HG02678 (cell line): Measurements from ENCODE around the gene PLA2G4A.
"Not testable (repeated sequence)": the region's sequence is repeated elsewhere in the genome, so short reads cannot be mapped to it uniquely, and the experiment has no call there.

Experiments
- ATAC-seq: cut with Tn5 transposase; IDR thresholded peaks from one replicate; pipeline ENCODE4 v1.9.1; 2021; ENCODE audit warnings: mild to moderate bottlenecking, moderate library complexity; ENCODE audit not compliant: unreplicated experiment

The PLA2G4A gene

DNA sequence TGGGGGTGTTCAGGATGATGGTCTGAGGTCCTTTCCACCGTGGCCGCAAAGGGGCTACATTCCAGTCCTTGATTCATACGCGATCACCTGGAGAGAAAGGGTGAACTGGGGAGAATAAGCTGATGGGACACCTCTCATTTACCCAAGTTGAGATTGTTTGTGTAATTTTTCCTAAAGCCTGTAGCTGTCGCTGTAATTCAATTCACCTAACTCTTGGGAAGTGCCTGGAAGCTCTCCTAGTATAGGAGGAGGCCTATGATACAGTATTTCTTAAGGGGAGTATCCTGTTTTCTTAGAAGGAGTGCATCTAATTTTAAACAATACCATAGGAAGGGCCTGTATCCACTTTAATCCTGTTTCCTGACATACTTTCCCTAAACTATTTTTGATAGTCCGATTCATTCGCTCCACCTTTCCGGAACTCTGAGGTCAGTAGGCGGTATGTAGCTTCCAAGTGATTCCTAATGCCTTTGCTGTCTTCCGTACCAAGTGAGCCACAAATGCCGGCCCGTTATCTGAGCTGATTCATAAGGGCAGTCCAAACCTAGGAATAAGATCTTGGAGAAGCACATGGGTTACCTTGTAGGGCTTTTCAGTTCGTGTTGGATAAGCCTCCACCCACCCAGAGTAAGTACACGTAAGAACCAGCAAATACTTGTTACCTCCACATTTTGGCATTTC is 88.5 kb downstream of the PLA2G4A start:
- not testable (repeated sequence) for ATAC-seq

GRCh38 chr1:186921386-186921785 is 92.6 kb downstream of the PLA2G4A start:
- ATAC-seq: peak; percentile 66

GRCh38 chr1:186922814-186923213 is 94.1 kb downstream of the PLA2G4A start:
- ATAC-seq: not testable (repeated sequence)

DNA sequence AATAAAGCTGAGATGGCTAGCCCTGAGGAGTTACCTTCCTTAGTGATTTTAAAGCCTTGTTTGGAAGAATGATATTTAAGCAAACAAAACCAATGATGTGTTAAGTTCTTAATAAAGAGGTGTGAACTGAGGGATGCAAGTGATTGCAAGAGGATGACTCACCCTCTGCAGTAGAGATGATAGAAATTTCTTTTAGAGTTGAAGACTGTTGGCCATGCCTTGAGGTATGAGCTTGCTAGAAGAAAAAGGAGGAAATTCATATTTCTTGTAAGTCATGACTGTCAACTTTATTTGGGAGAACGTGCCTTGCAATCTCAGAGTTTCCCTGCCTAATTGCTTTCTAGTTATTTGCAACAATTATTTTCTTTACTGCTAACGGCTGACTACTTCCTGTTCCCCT is 94.7 kb downstream of the PLA2G4A start:
- ATAC-seq: no peak

GRCh38 chr1:186925881-186926669 is 97.3 kb downstream of the PLA2G4A start:
- ATAC-seq: no peak

DNA sequence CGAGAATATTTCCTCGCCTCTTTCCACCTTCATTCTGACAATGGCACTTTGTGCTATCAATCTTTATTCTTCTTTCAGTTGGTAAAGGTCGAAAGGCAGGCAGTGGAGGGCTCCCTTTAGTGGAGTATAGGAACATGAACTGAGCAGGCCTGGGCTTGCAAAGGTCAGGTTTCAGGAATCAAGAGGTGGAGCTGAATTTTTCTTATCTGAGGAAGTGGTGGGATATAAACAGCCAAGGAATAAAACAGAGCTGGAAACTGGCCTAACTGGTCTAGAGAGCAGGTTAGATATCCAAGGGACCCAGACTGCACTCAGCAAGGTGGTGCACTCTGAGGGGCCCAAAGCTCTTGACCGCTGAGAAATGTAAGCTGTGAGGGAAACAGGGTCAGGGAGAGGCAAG is 99.1 kb downstream of the PLA2G4A start:
- no peak for ATAC-seq

- no peak for ATAC-seq
These were observed 101.5 kb downstream of the PLA2G4A start for GRCh38 chr1:186930238-186930637.

- no peak for ATAC-seq
These were observed 108.4 kb downstream of the PLA2G4A start for GRCh38 chr1:186937016-186937670.

DNA sequence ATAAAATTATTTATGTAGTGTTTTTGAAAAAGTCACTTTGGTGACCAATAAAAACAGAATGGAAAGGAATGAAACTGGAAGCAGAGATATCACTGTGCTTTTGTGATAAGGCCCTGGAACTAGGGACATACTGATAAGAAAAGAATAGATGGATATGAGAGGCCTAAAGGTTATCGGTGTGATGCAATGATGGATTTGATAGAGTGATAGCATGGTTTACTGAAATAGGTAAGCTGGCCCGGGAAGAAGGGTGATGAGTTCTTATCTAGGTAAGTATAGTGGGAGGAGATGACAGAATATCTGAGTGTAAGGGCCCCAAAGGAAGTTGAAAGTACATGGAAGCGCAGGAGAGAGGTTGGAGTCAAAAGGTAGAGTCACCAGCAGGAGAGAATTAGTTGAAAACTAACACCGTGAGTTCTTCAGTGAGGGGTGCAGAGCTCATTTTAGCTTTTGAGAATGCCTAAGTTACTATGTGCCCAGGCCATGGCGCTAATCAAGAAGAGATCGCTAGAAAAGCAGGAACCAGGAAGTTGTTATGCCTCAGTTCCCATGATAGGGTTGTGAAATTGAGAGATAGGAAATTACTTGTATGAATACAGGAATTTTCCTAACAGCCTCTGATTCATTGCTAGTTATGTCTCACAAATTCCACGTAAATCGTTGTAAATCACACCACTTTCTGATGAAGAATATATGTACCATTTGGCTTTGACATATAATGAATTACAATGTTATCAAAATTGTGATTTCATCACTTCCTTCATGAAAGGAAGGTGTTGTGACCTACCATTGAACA is 115.3 kb downstream of the PLA2G4A start:
- no peak for ATAC-seq

- no peak for ATAC-seq
These were observed 116.4 kb downstream of the PLA2G4A start for GRCh38 chr1:186945146-186945545.

GRCh38 chr1:186948535-186948934 is 119.8 kb downstream of the PLA2G4A start:
- ATAC-seq: no peak

DNA sequence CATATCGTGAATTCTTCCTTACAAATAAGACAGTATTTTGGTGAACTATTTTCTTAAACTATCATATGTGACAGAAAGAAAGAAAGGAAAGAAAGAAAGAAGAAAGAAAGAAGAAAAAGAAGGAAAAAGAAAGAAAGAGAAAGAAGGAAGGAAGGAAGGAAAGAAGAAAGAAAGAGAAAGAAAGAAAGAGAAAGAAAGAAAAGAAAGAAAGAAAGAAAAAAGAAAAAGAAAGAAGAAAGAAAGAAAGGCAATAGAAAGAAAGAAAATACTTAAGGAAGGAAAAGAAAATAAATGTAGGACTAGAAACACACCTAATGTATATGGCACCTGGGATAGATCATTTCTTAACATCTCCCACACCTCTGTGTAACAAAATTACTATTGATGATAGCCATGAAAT is 120.4 kb downstream of the PLA2G4A start:
- ATAC-seq: no peak

- no peak for ATAC-seq
These were observed 121.8 kb downstream of the PLA2G4A start for GRCh38 chr1:186950547-186950946.

DNA sequence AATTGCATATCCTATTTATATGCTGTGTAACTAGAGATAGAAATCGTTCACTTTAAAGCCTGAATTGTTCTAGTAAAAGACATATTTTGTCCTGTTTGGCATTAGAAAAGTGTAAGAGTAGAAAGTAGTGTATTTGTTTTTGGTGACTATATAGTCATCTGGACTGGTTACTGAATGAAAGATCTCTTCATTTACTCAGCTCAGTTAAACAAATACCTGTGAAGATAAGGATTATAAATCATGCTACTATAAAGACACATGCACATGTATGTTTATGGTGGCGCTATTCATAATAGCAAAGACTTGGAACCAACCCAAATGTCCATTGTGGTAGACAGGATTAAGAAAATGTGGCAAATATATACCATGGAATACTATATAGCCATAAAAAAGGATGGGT is 125.1 kb downstream of the PLA2G4A start:
- ATAC-seq: no peak

GRCh38 chr1:186957314-186957713 is 128.6 kb downstream of the PLA2G4A start:
- ATAC-seq: no peak

GRCh38 chr1:186958520-186958919 is 129.8 kb downstream of the PLA2G4A start:
- ATAC-seq: no peak

- ATAC-seq: no peak
These were observed 132.1 kb downstream of the PLA2G4A start for GRCh38 chr1:186960861-186961260.

GRCh38 chr1:186965847-186966246 is 137.1 kb downstream of the PLA2G4A start:
- no peak for ATAC-seq

GRCh38 chr1:186966456-186966855 is 137.7 kb downstream of the PLA2G4A start:
- no peak for ATAC-seq

DNA sequence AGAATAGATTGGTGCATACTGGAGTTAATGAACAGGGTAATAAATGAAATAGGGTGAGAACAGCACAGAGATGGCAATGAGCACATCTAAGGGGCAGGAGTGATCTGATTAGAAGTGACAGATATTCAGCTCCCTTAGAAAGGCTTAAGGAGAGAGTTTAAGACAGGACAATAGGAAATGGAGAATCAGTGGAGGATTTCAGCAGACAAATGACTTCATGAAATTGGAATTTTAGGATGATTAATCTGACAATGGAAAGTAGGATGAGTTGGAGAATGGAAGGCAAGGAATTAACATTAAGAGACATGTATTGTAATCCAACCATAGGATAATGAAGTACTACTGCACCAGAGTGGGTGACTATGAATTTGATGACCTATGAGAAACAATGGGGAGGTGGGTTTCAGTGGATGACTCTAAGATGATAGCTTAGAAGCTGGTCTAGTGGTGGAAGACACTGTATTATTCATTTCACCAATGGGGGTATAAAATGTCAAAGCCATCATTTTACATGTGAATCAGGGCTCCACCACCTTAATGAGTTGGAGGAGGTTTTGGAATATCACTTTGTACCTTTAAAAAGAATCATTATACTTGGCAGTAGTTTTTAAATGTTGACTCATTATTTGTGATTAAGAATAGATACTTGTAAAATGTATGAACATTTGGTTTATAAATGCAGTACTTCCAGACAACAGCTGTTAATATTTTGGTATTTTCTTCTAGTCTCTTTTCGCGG is 139.1 kb downstream of the PLA2G4A start:
- ATAC-seq: no peak
